Astrocyte of the cerebellum (primary cell): ENCODE measurements around the gene TCF4.

ENCODE experiments used
- DNase-seq: peaks from one replicate; pipeline ENCODE4 v3.0.0-alpha.2; 2011; ENCODE audit warnings: low read depth
- H3K4me3 ChIP-seq: 2 replicates; pipeline ENCODE4 v1.5.1; 2011; ENCODE audit warnings: mild to moderate bottlenecking, low read depth, low read length, moderate library complexity
- in situ Hi-C: cut with HindIII; loops from 2 replicates; pipeline ENCODE4 v1.10.0; 2017; ENCODE audit warnings: low sequenced_read_pairs
- TF ChIP-seq, protein P1 (sequence below): IDR thresholded peaks from 2 replicates; pipeline ENCODE4 v1.5.1; 2012; ENCODE audit warnings: low read length, low read depth, moderate library complexity, mild to moderate bottlenecking; ENCODE audit errors: missing control alignments

The TCF4 gene

GRCh38 chr18:55466789-55467188 lies 121.2 kb downstream of the TCF4 start:
- TF ChIP-seq, protein P1, sequence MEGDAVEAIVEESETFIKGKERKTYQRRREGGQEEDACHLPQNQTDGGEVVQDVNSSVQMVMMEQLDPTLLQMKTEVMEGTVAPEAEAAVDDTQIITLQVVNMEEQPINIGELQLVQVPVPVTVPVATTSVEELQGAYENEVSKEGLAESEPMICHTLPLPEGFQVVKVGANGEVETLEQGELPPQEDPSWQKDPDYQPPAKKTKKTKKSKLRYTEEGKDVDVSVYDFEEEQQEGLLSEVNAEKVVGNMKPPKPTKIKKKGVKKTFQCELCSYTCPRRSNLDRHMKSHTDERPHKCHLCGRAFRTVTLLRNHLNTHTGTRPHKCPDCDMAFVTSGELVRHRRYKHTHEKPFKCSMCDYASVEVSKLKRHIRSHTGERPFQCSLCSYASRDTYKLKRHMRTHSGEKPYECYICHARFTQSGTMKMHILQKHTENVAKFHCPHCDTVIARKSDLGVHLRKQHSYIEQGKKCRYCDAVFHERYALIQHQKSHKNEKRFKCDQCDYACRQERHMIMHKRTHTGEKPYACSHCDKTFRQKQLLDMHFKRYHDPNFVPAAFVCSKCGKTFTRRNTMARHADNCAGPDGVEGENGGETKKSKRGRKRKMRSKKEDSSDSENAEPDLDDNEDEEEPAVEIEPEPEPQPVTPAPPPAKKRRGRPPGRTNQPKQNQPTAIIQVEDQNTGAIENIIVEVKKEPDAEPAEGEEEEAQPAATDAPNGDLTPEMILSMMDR = no peak
- in situ Hi-C loops = no loop called here
- H3K4me3 ChIP-seq = no peak overlapping the region
- DNase-seq = no peak

GRCh38 chr18:55465313-55465712 lies 122.7 kb downstream of the TCF4 start:
- no peak overlapping the region for H3K4me3 ChIP-seq
- TF ChIP-seq, protein P1 = no peak
- no peak for DNase-seq
- in situ Hi-C loops = no loop called here

DNA sequence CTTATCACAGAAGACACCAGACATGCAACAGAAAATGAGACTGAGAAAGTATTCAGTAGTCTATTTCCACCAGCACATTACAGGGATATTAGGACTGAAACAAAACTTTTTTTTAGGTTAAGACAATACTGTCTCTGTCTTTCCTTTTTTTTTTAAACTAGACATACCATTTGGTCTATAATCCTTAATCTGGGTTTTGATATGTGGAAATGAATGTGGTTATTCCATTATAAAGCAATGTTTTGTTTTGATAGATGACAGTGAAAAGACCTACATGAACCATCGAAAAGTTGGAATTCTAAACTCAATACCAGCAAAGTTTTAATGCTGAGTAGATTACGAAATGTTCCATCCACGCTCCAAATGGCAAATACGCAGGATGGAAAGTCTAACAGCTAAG lies 123.4 kb downstream of the TCF4 start:
- DNase-seq = no peak
- TF ChIP-seq, protein P1 = no peak
- in situ Hi-C loops = no loop called here
- H3K4me3 ChIP-seq = no peak overlapping the region

- no peak for DNase-seq
- H3K4me3 ChIP-seq = no peak overlapping the region
- TF ChIP-seq, protein P1 = no peak
- in situ Hi-C loops = no loop called here
Measured at GRCh38 chr18:55462652-55463051, 125.3 kb downstream of the TCF4 start.

DNA sequence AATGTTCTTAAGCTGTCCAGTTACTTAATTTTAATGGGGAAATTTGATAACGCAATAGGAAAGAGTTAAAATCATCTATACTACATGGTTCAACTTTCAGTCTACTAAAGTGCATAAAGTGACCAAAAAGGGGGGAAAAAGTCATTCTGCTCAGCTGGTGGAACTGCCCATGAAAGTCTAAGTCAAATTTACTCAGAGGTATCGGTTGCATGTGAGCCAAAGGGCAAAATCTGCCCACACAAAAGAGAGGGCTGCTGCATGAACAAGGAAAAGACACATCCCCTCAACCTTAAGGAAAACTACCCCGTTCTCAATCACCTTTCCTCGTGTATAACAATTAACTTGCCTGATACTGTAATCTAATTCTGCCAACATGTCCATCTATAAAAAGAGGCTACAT lies 126.1 kb downstream of the TCF4 start:
- TF ChIP-seq, protein P1 = no peak
- in situ Hi-C loops = no loop called here
- no peak for DNase-seq
- H3K4me3 ChIP-seq = no peak overlapping the region

GRCh38 chr18:55458456-55459203 lies 129.4 kb downstream of the TCF4 start:
- TF ChIP-seq, protein P1 = no peak
- no peak for DNase-seq
- H3K4me3 ChIP-seq = no peak overlapping the region
- in situ Hi-C loops = no loop called here
